Measurements from ENCODE around the gene SLC9A7. TPM values are rescaled to one million over a fixed set of nuclear protein-coding genes. Genes with fewer than 3 reads are reported as not detected.

The SLC9A7 gene
- total RNA-seq, 3 donors from 2014 or later: 1.6 to 28.1 (median 12.8) TPM

DNA sequence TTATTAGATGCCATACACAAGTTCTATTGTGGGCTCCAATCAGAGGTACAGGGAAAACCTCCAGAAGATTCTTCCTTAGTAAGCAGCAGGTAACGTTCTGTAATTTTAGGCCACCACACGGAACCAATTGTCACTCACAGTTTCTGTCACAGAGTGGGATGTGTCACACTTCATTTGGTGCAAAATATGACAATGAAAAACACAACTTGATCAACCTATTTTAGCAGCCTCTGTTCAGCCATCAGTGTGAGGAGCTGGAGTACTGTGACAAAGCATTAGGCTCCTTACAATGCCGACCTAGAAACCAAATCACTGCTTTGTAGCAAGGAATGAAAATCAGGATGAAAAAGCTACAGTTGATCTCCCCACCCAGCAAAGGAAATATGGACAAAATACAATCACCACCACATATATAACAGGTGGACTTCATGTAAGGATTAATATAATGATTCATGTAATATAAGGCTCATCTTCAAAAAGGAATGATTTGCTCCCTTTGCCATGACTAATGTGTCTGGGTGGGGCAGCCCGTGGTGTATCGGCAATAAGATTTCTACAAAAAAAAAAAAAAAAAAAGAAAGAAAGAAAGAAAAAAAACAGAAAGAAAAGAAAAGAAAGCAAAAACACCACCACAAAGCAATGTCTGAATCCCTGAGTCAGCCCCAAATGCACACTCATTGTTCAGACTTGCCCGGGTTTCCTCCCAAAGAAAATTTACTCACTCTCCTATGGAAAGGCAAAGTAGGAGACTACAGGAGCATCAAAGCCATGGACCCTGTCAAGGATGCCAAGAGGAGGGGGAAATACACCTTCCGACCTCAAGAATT lies 36.0 kb downstream of the SLC9A7 start:
- Histone ChIP-seq H3K27ac (no peak overlapping the region), H3K36me3 (no peaks in the 10 kb centered on the region), H3K4me3 (no peak overlapping the region), H3K27me3 (peaks cover 0 to 14% of the 10 kb centered on the region in 2 donors), H3K9me3 (no peaks in the 10 kb centered on the region), H3K4me1 (no peaks in the 10 kb centered on the region)
- intact Hi-C loops (cut with DNase I; ENCODE audit: low total_unique reads): no loop called here
- TF ChIP-seq POLR2AphosphoS5 (IDR thresholded peaks at IDR 0.05) (no peak), POLR2A (IDR thresholded peaks at IDR 0.05) (no peak)
- TF ChIP-seq, protein P1, sequence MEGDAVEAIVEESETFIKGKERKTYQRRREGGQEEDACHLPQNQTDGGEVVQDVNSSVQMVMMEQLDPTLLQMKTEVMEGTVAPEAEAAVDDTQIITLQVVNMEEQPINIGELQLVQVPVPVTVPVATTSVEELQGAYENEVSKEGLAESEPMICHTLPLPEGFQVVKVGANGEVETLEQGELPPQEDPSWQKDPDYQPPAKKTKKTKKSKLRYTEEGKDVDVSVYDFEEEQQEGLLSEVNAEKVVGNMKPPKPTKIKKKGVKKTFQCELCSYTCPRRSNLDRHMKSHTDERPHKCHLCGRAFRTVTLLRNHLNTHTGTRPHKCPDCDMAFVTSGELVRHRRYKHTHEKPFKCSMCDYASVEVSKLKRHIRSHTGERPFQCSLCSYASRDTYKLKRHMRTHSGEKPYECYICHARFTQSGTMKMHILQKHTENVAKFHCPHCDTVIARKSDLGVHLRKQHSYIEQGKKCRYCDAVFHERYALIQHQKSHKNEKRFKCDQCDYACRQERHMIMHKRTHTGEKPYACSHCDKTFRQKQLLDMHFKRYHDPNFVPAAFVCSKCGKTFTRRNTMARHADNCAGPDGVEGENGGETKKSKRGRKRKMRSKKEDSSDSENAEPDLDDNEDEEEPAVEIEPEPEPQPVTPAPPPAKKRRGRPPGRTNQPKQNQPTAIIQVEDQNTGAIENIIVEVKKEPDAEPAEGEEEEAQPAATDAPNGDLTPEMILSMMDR (IDR thresholded peaks at IDR 0.05): no peak
- DNase-seq (ENCODE audit: low spot score in 2 of 2): no peak

DNA sequence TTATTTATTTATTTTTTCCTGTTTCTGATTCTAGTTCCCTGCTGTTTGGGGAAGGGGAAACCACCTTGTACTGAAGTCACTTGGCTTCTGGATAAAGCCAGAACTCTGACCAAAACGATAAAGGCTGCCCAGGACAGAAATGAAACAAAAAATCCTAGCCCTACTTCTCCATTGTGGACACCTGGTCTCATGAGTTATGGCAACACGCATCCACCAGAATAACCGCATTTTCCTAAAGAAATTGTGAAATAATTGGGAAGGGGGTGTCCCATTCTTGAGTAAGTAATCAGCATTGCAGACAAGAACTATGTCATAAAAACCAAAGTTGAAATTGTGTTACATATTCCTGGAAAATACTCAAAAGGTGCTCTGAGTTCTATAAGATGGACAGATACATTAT lies 42.1 kb downstream of the SLC9A7 start:
- Histone ChIP-seq H3K36me3 (no peaks in the 10 kb centered on the region), H3K4me1 (no peaks in the 10 kb centered on the region), H3K27ac (no peak overlapping the region), H3K9me3 (no peaks in the 10 kb centered on the region), H3K27me3 (peaks cover 0 to 19% of the 10 kb centered on the region in 2 donors), H3K4me3 (no peak overlapping the region)
- intact Hi-C loops (cut with DNase I; ENCODE audit: low total_unique reads): no loop called here
- DNase-seq (ENCODE audit: low spot score in 2 of 2): no peak
- no peak for TF ChIP-seq POLR2A (IDR thresholded peaks at IDR 0.05)
- no peak for TF ChIP-seq POLR2AphosphoS5 (IDR thresholded peaks at IDR 0.05)
- TF ChIP-seq, protein P1 (IDR thresholded peaks at IDR 0.05): no peak

DNA sequence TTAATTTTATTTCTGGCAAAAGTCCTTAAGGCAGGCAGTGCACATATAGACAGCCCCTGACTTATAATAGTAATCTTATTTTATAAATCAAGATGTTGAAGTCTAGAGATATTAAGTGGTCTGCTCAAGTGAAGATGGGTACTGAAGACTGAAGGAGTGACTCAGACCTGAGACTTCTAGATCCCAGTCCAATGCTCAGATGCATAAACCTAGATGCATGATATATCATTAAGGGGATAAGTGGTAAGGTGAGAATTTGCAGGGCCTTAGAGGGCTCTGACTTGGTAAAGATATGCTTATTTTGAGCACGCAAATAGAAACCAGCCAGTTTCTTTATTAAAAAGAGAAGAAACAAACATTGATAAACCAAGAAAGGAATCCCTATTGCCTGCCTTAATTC lies 42.9 kb downstream of the SLC9A7 start:
- no peak for TF ChIP-seq POLR2A (IDR thresholded peaks at IDR 0.05)
- no peak for TF ChIP-seq POLR2AphosphoS5 (IDR thresholded peaks at IDR 0.05)
- TF ChIP-seq, protein P1 (IDR thresholded peaks at IDR 0.05): no peak
- Histone ChIP-seq H3K27ac (no peak overlapping the region), H3K27me3 (peaks cover 0 to 25% of the 10 kb centered on the region in 2 donors), H3K4me3 (no peak overlapping the region), H3K9me3 (no peaks in the 10 kb centered on the region), H3K4me1 (no peaks in the 10 kb centered on the region), H3K36me3 (no peaks in the 10 kb centered on the region)
- DNase-seq (ENCODE audit: low spot score in 2 of 2): no peak
- intact Hi-C loops (cut with DNase I; ENCODE audit: low total_unique reads): no loop called here

DNA sequence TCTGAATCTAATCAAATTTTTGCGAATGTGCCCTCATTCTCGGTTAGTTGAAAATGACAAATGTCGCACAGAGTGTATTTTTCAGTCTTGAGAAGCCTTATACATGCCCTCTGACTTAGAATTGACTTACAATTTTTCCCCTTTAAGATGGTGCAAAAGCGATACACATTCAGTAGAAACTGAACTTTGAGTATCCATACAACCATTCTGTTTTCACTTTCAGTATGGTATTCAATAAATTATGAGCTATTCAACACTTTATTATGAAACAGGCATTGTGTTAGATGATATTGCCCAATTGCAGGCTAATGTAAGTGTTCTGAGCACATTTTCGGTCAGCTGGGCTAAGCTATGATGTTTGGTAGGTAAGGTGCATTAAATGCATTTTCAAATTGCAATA lies 43.4 kb downstream of the SLC9A7 start:
- TF ChIP-seq POLR2A (IDR thresholded peaks at IDR 0.05) (no peak), POLR2AphosphoS5 (IDR thresholded peaks at IDR 0.05) (no peak)
- TF ChIP-seq, protein P1 (IDR thresholded peaks at IDR 0.05): no peak
- intact Hi-C loops (cut with DNase I; ENCODE audit: low total_unique reads): no loop called here
- Histone ChIP-seq H3K27ac (no peak overlapping the region), H3K36me3 (no peaks in the 10 kb centered on the region), H3K27me3 (peaks cover 0 to 29% of the 10 kb centered on the region in 2 donors), H3K4me1 (no peaks in the 10 kb centered on the region), H3K9me3 (no peaks in the 10 kb centered on the region), H3K4me3 (no peak overlapping the region)
- no peak for DNase-seq (ENCODE audit: low spot score in 2 of 2)

DNA sequence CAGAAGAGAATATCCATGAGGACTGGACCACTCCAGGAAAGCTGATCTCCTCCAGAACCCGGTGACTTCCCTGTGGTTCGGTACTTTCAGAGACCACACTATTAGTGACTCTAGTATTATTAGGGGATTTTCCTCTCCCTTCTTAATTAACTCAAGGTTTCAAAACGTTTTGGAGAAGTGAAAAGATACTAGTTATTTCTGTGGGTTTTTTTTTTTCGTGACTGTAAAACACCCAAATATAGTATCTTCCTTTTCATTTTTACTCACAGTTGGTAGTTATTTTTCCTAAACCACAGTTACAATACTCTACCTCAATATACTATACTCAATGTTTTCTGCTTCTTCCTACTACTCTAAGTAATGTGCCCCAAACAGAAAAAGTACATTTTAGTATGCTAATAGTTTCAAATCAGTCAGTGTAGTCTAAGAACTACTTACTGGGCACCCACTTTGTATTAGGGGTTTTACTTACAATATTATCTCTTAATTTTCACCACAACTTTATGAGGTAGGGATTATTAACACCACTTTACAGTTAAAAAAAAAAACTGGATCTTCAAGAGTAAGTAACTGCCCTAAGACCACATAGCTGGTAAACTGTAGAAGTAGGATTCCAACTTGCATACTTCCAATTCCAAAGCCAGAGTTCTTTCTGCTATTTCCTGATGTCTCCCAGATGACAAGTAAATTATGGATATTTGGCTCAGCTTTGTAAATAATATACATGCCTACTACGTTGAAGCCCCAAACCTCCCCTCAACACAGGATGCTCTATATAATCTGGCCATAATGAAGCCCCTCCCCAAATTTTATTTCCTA lies 45.0 kb downstream of the SLC9A7 start:
- Histone ChIP-seq H3K4me3 (no peak overlapping the region), H3K4me1 (no peaks in the 10 kb centered on the region), H3K36me3 (no peaks in the 10 kb centered on the region), H3K27ac (no peak overlapping the region), H3K9me3 (no peaks in the 10 kb centered on the region), H3K27me3 (peaks cover 0 to 31% of the 10 kb centered on the region in 2 donors)
- no peak for DNase-seq (ENCODE audit: low spot score in 2 of 2)
- TF ChIP-seq POLR2A (IDR thresholded peaks at IDR 0.05) (no peak), POLR2AphosphoS5 (IDR thresholded peaks at IDR 0.05) (no peak)
- TF ChIP-seq, protein P1 (IDR thresholded peaks at IDR 0.05): no peak
- intact Hi-C loops (cut with DNase I; ENCODE audit: low total_unique reads): no loop called here
